ENCODE results near the gene LY6G6F.

DNA sequence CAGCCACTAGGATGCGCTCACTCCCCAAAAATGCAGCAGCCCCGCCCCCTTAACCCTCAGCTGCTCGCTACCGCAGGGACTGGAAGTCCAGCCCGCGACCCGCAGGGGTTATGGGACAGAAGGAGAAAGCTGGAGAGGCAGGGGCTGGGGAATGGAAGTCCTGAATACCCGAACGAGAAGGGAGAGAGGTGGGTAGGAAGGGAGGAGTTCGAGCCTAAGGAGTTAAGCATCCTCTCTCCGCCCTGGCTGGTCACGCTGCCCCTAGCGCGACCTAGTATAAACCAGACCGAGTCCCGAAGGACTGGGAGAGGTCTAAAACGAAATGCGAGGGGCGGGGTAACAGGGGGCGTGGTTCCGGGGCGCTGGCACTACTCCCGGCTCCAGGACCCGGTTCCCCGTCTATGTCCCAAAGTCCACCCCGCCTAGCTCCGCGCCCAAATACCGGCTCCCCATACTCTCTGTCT, 22.9 kb downstream of the LY6G6F start:
- TF ChIP-seq, protein P1, sequence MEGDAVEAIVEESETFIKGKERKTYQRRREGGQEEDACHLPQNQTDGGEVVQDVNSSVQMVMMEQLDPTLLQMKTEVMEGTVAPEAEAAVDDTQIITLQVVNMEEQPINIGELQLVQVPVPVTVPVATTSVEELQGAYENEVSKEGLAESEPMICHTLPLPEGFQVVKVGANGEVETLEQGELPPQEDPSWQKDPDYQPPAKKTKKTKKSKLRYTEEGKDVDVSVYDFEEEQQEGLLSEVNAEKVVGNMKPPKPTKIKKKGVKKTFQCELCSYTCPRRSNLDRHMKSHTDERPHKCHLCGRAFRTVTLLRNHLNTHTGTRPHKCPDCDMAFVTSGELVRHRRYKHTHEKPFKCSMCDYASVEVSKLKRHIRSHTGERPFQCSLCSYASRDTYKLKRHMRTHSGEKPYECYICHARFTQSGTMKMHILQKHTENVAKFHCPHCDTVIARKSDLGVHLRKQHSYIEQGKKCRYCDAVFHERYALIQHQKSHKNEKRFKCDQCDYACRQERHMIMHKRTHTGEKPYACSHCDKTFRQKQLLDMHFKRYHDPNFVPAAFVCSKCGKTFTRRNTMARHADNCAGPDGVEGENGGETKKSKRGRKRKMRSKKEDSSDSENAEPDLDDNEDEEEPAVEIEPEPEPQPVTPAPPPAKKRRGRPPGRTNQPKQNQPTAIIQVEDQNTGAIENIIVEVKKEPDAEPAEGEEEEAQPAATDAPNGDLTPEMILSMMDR (IDR thresholded peaks at IDR 0.05; ENCODE audit: extremely low read depth in 1 of 2, insufficient read depth in 1 of 2, low read depth in 1 of 2, low read length in 2 of 2): peak in 1 of 2 donors; percentile 73
- TF ChIP-seq POLR2A (IDR thresholded peaks at IDR 0.05; ENCODE audit: low read depth, low read length): no peak

All from endothelial cell of umbilical vein (primary cell).